Measurements from ENCODE around the gene PTPA.

DNA sequence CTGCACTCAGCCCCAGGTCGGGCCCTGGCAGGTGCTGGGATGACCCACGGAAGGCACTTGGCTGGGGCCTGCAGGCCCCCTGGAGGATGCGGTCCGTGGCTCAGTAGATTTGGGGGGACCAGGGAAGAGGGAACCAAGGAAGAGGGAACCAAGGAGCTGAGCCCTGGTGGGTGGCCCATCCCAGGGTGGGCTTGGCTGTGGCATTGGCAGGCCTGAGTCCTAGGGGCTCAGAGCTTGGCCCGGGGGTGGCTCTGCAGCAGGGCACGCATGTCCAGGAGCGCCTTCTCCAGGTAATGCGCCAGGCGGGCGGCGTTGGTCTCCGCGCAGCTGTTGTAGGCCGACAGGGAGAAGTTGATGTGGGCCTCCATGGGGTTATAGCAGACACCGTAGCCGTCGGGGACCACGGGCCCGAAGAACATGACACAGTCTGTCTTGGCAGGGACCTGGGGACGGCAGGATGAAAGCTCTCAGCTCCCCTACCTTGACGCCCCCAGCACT, 16.0 kb upstream of the PTPA start:
- TF ChIP-seq, protein P1, sequence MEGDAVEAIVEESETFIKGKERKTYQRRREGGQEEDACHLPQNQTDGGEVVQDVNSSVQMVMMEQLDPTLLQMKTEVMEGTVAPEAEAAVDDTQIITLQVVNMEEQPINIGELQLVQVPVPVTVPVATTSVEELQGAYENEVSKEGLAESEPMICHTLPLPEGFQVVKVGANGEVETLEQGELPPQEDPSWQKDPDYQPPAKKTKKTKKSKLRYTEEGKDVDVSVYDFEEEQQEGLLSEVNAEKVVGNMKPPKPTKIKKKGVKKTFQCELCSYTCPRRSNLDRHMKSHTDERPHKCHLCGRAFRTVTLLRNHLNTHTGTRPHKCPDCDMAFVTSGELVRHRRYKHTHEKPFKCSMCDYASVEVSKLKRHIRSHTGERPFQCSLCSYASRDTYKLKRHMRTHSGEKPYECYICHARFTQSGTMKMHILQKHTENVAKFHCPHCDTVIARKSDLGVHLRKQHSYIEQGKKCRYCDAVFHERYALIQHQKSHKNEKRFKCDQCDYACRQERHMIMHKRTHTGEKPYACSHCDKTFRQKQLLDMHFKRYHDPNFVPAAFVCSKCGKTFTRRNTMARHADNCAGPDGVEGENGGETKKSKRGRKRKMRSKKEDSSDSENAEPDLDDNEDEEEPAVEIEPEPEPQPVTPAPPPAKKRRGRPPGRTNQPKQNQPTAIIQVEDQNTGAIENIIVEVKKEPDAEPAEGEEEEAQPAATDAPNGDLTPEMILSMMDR (IDR thresholded peaks at IDR 0.05): no peak
- TF ChIP-seq POLR2A (IDR thresholded peaks at IDR 0.05) (no peak), EP300 (IDR thresholded peaks at IDR 0.05) (no peak), POLR2AphosphoS5 (IDR thresholded peaks at IDR 0.05) (no peak)
